Endothelial cell of umbilical vein (primary cell): ENCODE data around the gene MMS19.

Experiments used
- EZH2 ChIP-seq: IDR thresholded peaks from 2 replicates; pipeline ENCODE4 v1.6.1; 2012; ENCODE audit warnings: borderline replicate concordance, low read depth, mild to moderate bottlenecking, moderate library complexity, low read length, inconsistent platforms; ENCODE audit not compliant: severe bottlenecking
- POLR2A ChIP-seq: IDR thresholded peaks from 2 replicates; pipeline ENCODE4 v1.6.1; 2012; ENCODE audit warnings: low read depth, mild to moderate bottlenecking, control low read depth, low read length
- TF ChIP-seq, protein P1 (sequence below), 2 donors: IDR thresholded peaks; 1 replicate in 1 of 2; 2 replicates in 1 of 2; pipeline ENCODE4 v1.5.1; 2011; ENCODE audit warnings: low read length in 2 of 2, mild to moderate bottlenecking in 2 of 2, moderate library complexity in 2 of 2, control low read depth in 1 of 2, inconsistent platforms in 1 of 2, low read depth in 1 of 2; ENCODE audit not compliant: insufficient read depth in 1 of 2; ENCODE audit errors: extremely low read depth in 1 of 2

DNA sequence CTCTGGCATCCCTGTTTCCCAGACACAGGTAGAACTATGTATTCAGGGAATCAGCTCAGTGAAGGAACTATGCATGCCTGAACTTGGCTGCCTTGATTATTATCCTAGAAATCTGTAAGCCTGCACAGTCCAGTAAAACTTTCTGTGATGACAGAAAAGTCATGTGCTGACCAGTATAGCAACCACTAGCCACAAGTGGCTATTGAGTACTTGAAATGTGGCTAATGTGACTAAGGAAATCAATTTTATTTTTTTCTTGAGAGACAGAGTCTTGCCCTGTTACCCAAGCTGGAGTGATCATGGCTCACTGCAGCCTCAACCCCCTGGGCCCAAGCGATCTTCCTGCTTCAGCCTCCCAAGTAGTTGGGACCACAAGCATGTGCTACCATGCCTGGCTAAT is 55.9 kb downstream of the MMS19 start:
- TF ChIP-seq EZH2 (no peak), POLR2A (no peak)
- TF ChIP-seq, protein P1, sequence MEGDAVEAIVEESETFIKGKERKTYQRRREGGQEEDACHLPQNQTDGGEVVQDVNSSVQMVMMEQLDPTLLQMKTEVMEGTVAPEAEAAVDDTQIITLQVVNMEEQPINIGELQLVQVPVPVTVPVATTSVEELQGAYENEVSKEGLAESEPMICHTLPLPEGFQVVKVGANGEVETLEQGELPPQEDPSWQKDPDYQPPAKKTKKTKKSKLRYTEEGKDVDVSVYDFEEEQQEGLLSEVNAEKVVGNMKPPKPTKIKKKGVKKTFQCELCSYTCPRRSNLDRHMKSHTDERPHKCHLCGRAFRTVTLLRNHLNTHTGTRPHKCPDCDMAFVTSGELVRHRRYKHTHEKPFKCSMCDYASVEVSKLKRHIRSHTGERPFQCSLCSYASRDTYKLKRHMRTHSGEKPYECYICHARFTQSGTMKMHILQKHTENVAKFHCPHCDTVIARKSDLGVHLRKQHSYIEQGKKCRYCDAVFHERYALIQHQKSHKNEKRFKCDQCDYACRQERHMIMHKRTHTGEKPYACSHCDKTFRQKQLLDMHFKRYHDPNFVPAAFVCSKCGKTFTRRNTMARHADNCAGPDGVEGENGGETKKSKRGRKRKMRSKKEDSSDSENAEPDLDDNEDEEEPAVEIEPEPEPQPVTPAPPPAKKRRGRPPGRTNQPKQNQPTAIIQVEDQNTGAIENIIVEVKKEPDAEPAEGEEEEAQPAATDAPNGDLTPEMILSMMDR (IDR thresholded peaks at IDR 0.05; ENCODE audit: extremely low read depth in 1 of 2, insufficient read depth in 1 of 2, low read depth in 1 of 2, low read length in 2 of 2): no peak
